ENCODE results near the gene PLEKHG3. TPM values are rescaled to one million over a fixed set of nuclear protein-coding genes. Genes with fewer than 3 reads are reported as not detected.

Gene PLEKHG3
- total and polyA plus RNA-seq, 2 donors (not counting 1 experiment from before 2014, with no cell fraction given), result 0.17 to 3.0 TPM

- no peaks in the 10 kb centered on the region for H3K36me3 ChIP-seq (ENCODE audit: control insufficient read depth, insufficient read depth, low read length)
- DNase-seq (ENCODE audit: low read depth in 2 of 2), result peak in 1 of 2 donors; percentile 28
- H3K27me3 ChIP-seq (ENCODE audit: control insufficient read depth, insufficient read depth, low read length), result no peaks in the 10 kb centered on the region
- no peak overlapping the region for H3K4me2 ChIP-seq (ENCODE audit: extremely low read depth, insufficient read depth, low read length)
- H3K9me3 ChIP-seq (ENCODE audit: control insufficient read depth, insufficient read depth, low read depth, low read length), result no peaks in the 10 kb centered on the region
- H2AFZ ChIP-seq (ENCODE audit: low read length), result no peak overlapping the region
- H3K27ac ChIP-seq (ENCODE audit: insufficient read depth, low read length), result no peak overlapping the region
- H3K4me1 ChIP-seq (ENCODE audit: control insufficient read depth, extremely low read depth, insufficient read depth, low read length), result peaks cover 2% of the 10 kb centered on the region
- TF ChIP-seq EZH2 (IDR thresholded peaks at IDR 0.05; ENCODE audit: low read length, missing control alignments), result no peak
- TF ChIP-seq, protein P1, sequence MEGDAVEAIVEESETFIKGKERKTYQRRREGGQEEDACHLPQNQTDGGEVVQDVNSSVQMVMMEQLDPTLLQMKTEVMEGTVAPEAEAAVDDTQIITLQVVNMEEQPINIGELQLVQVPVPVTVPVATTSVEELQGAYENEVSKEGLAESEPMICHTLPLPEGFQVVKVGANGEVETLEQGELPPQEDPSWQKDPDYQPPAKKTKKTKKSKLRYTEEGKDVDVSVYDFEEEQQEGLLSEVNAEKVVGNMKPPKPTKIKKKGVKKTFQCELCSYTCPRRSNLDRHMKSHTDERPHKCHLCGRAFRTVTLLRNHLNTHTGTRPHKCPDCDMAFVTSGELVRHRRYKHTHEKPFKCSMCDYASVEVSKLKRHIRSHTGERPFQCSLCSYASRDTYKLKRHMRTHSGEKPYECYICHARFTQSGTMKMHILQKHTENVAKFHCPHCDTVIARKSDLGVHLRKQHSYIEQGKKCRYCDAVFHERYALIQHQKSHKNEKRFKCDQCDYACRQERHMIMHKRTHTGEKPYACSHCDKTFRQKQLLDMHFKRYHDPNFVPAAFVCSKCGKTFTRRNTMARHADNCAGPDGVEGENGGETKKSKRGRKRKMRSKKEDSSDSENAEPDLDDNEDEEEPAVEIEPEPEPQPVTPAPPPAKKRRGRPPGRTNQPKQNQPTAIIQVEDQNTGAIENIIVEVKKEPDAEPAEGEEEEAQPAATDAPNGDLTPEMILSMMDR (conservative IDR thresholded peaks at IDR 0.05 in 1 of 2, IDR thresholded peaks at IDR 0.05 in 1 of 2; ENCODE audit: low read depth in 1 of 2, low read length in 2 of 2), result no peak
- H4K20me1 ChIP-seq (ENCODE audit: control insufficient read depth, extremely low read depth, insufficient read depth, low read length), result no peaks in the 10 kb centered on the region
- H3K9ac ChIP-seq (ENCODE audit: insufficient read depth, low read length), result no peak overlapping the region
- no peak overlapping the region for H3K4me3 ChIP-seq (replicated peaks in 1 of 4; ENCODE audit: control extremely low read depth in 1 of 4, insufficient read depth in 1 of 4, low read depth in 3 of 4, low read length in 4 of 4)
- H3K79me2 ChIP-seq (ENCODE audit: control insufficient read depth, insufficient read depth, low read length), result no peaks in the 10 kb centered on the region
These were observed 41.4 kb downstream of the PLEKHG3 start for GRCh38 chr14:64745511-64746091.

DNA sequence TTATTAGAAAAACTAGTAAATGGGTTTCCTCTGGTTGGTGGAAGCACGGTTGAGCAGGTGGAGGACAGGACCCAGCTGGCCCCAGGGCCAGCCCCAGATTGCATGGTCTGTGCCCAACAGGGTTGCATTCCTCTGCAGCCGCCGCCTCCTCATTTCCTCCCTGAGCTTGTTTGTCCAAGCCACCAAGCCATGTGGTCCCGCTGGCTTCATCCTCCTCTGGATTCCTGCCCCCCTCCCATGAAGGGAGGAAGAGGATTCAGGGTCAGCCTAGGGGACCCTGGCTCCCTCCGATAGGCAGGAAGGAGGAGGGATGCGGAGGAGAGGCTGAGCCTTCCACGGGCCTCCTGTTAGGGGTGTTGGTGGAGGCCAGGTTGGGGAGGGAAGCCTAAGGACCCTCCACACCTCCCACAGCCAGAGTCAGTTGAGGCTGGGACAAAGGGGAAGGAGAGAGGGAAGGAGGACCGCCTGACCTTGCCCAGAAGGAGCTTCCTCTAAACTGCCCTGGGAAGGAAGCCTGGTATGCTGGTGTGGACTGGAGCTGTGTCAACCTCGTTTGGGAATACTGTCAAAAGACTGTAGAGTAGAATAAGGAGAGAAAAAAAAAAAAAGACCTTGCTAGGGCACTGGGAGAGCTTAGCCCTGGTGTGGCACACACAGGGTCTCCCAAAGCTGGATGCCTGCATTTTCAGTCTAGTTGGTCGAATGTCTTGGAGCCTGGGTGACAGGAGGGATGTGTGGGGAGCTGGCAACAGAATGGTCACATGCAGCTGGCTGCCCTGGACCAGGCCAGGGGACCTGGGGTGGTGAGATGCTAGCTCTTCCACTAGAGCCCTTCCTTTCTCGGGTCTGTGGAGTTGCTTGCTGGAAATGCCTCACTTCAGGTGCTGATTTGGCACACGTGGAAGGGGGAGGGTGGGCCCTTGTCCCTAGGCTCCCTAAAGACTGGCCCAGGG is 42.4 kb downstream of the PLEKHG3 start:
- Histone ChIP-seq H3K4me3 (replicated peaks in 1 of 4; ENCODE audit: control extremely low read depth in 1 of 4, insufficient read depth in 1 of 4, low read depth in 3 of 4, low read length in 4 of 4) (no peak overlapping the region), H4K20me1 (ENCODE audit: control insufficient read depth, extremely low read depth, insufficient read depth, low read length) (no peaks in the 10 kb centered on the region), H3K9ac (ENCODE audit: insufficient read depth, low read length) (no peak overlapping the region), H3K79me2 (ENCODE audit: control insufficient read depth, insufficient read depth, low read length) (no peaks in the 10 kb centered on the region), H3K36me3 (ENCODE audit: control insufficient read depth, insufficient read depth, low read length) (no peaks in the 10 kb centered on the region), H3K4me2 (ENCODE audit: extremely low read depth, insufficient read depth, low read length) (no peak overlapping the region), H3K27ac (ENCODE audit: insufficient read depth, low read length) (no peak overlapping the region), H2AFZ (ENCODE audit: low read length) (no peak overlapping the region), H3K9me3 (ENCODE audit: control insufficient read depth, insufficient read depth, low read depth, low read length) (no peaks in the 10 kb centered on the region), H3K4me1 (ENCODE audit: control insufficient read depth, extremely low read depth, insufficient read depth, low read length) (peaks cover 2% of the 10 kb centered on the region), H3K27me3 (ENCODE audit: control insufficient read depth, insufficient read depth, low read length) (no peaks in the 10 kb centered on the region)
- DNase-seq (ENCODE audit: low read depth in 2 of 2), result peak in 1 of 2 donors; percentile 37
- TF ChIP-seq EZH2 (IDR thresholded peaks at IDR 0.05; ENCODE audit: low read length, missing control alignments), result no peak
- TF ChIP-seq, protein P1 (conservative IDR thresholded peaks at IDR 0.05 in 1 of 2, IDR thresholded peaks at IDR 0.05 in 1 of 2; ENCODE audit: low read depth in 1 of 2, low read length in 2 of 2), result no peak

- H3K4me3 ChIP-seq (replicated peaks in 1 of 4; ENCODE audit: control extremely low read depth in 1 of 4, insufficient read depth in 1 of 4, low read depth in 3 of 4, low read length in 4 of 4), result no peak overlapping the region
- no peaks in the 10 kb centered on the region for H3K79me2 ChIP-seq (ENCODE audit: control insufficient read depth, insufficient read depth, low read length)
- no peak for DNase-seq (ENCODE audit: low read depth in 2 of 2)
- no peaks in the 10 kb centered on the region for H3K9me3 ChIP-seq (ENCODE audit: control insufficient read depth, insufficient read depth, low read depth, low read length)
- no peak overlapping the region for H3K4me2 ChIP-seq (ENCODE audit: extremely low read depth, insufficient read depth, low read length)
- H3K27ac ChIP-seq (ENCODE audit: insufficient read depth, low read length), result no peak overlapping the region
- no peaks in the 10 kb centered on the region for H4K20me1 ChIP-seq (ENCODE audit: control insufficient read depth, extremely low read depth, insufficient read depth, low read length)
- H3K4me1 ChIP-seq (ENCODE audit: control insufficient read depth, extremely low read depth, insufficient read depth, low read length), result peaks cover 2% of the 10 kb centered on the region
- no peak overlapping the region for H3K9ac ChIP-seq (ENCODE audit: insufficient read depth, low read length)
- H3K27me3 ChIP-seq (ENCODE audit: control insufficient read depth, insufficient read depth, low read length), result no peaks in the 10 kb centered on the region
- H3K36me3 ChIP-seq (ENCODE audit: control insufficient read depth, insufficient read depth, low read length), result no peaks in the 10 kb centered on the region
- TF ChIP-seq EZH2 (IDR thresholded peaks at IDR 0.05; ENCODE audit: low read length, missing control alignments), result no peak
- TF ChIP-seq, protein P1 (conservative IDR thresholded peaks at IDR 0.05 in 1 of 2, IDR thresholded peaks at IDR 0.05 in 1 of 2; ENCODE audit: low read depth in 1 of 2, low read length in 2 of 2), result no peak
- H2AFZ ChIP-seq (ENCODE audit: low read length), result no peak overlapping the region
These were observed 43.1 kb downstream of the PLEKHG3 start for GRCh38 chr14:64747327-64747726.

Measured in fibroblast of lung (primary cell).